HG03520 (cell line): Measurements from ENCODE around the gene MAGEA8.
"Not testable (repeated sequence)": the region's sequence is repeated elsewhere in the genome, so short reads cannot be mapped to it uniquely, and the experiment has no call there.

Experiments
- ATAC-seq: cut with Tn5 transposase; IDR thresholded peaks from one replicate; pipeline ENCODE4 v1.9.1; 2021; ENCODE audit warnings: mild to moderate bottlenecking, moderate library complexity; ENCODE audit not compliant: unreplicated experiment

The MAGEA8 gene

DNA sequence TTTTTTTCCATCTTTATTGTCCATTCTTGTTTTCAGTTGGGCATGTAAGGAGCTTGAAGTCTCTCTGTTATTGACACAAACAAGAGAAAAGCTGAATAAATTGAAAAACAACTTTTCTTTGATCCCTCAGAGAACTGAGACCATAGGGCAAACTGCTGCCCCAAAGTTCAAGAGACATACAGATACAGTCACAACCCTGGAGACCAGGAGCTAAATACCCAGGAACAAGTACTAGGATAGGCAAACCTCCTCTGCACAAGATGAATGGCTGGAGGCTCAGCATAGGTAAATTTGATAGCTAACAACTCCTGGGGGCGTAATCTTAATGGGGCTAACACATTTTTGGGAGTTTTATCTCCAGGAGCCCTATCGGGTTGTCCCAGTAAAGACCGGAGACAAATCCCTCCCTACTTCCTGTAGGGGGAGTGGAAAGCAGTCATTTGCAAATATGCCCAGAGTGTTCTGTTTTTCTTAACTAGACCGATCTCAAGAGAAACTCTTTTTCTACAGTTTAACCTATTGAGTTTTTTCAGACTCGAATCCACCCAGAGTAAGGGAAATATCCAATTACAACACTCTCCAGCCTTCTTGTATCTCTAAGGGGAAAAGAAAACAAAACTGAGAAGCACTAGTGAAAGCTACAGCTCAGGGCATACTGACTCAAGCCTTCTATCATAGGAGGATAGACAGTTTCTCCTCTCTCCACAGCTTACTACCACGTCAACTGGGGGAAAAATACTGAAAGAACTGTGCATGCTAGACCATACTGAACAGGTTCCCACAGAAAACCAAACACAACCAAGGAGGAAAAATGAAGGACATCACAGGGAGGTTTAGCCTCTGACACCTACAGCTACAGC lies 23.1 kb downstream of the MAGEA8 start:
- ATAC-seq = peak; percentile 62

DNA sequence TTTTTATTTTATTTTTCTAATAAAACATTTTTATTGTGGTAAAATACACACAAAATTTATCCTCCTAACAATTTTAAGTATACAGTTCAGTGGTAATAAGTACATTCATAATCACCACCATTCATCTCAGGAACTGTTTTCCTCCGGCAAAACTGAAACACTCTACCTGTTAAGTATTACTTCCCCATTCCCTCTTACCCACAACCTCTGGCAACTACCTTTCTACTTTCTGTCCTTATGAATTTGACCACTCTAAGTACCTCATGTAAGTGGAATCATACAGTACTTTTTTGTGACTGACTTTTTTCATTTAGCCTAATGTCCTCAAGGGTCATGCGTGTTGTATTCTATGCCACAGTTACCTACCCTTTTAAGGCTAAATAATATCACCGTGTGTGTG lies 27.3 kb downstream of the MAGEA8 start:
- no peak for ATAC-seq

DNA sequence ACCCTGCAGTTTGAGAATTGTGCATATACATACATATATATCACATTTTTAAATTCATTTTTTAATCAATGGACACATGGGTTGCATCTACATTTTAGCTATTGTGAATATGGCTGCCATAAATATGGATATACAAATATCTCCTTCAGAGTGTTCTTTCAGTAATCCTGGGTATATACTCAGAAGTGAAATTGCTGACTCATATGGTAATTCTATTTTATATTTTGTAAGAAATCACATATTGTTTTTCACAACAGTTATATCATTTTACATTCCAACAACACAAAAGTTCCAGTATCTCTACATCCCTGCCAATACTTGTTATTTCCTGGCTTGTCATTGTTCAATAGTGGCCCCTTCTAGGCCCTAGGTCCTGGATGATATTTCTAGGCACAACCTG lies 27.7 kb downstream of the MAGEA8 start:
- no peak for ATAC-seq

DNA sequence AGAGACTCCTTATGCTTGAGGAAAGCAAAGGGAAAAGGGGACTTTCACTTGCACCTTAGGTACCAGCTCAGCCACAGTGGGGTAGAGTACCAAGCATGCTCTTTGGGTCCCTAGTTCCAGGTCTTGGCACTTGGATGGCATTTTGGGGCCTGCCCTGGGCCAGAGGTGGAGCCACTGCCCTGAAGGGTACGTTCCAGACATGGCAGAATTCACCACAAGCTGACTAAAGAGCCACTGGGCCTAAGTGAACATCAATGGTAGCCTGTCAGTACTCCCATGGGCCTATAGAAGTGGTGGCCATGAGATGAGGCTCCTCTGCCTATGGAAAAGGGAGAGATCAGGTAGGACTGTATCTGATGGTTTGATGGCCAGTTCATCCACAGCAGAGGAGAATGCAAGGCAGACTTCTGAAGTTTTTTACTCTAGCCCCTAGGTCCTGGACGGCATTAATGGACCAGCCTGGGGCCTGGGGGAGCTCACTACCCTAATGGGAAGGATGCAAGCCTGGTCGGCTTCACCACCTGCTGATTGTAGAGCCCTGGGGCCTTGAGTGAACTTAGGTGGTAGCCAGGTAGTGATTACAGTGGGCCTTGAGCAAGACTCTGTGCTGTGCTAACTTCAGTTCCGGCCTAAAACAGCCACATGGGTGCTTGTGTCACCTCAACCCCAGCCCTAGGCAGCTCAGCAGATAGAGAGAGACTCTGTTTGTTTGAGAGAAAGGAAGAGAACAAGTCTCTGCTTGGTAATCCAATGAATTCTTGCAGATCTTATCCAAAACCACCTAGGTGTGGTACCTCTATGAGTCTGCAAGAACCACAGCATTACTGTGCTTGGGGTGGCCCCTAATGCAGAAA lies 28.6 kb downstream of the MAGEA8 start:
- peak; percentile 44 for ATAC-seq

DNA sequence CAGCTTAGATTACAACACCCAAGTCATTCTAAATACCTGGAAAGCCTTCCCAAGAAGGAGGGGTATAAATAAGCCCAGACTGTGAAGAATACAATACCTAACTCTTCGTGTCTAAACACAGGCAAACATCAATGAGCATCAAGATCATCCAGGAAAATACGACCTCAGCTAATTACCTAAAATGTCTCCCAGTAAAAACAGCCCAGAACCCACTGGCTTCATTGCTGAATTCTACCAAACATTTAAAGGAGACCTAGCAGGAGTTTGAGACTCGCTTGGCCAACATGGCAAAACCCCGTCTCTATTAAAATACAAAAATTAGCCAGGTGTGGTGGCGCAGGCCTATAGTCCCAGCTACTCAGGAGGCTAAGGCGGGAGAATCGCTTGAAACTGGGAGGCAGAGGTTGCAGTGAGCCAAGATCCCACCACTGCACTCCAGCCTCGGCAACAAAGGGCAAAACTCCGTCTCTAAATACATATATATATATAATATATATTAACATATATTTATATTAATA lies 29.3 kb downstream of the MAGEA8 start:
- peak; percentile 26 for ATAC-seq

DNA sequence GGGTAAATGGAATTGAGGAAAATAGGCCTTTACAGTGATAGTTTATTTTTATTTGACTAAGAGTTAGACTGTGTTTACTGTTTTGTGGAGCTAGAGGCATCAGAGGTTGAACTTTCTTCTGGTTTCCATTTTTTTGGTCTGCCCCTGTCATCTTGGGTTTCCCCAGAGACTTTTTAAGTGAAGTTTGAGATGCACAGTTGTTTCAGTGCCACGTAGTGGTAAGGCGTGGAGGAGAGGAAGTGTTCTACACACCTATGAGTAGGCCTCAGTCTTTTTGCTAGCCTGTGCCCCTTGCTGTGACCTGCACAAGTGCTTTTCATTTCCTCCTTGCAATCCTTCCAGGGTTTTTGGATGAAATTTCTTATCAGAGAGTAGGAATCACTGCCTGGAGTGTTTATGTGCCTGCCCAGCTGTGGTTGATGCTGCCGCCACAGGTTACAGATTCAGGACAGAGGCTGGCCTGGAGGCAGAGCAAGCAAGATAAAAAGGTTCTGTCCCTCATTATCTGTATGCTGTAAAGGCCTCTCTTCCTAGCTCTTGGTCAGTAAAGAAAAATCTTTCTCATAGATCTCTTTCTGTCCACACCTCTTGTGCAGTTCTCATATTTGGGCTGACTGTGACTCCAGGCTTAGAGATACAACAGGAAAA lies 35.9 kb downstream of the MAGEA8 start:
- peak; percentile 73 for ATAC-seq

DNA sequence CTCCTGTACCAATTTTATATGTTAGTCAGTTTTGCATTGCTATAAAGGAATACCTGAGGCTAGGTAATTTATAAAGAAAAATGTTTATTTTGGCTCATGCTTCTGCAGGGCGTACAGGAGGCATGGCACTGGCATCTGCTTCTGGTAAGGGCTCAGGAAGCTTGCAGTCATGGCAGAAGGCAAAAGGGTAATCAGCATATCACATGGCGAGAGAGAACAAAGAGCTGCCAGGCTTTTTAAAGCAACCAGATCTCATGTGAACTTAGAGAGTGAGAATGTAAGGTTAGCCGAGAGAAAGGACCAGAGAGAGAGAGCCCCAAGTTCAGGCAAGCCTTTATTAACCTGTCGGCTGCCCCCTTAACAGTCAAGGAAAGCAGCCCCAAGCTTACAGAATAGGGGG lies 42.9 kb downstream of the MAGEA8 start:
- ATAC-seq = not testable (repeated sequence)

DNA sequence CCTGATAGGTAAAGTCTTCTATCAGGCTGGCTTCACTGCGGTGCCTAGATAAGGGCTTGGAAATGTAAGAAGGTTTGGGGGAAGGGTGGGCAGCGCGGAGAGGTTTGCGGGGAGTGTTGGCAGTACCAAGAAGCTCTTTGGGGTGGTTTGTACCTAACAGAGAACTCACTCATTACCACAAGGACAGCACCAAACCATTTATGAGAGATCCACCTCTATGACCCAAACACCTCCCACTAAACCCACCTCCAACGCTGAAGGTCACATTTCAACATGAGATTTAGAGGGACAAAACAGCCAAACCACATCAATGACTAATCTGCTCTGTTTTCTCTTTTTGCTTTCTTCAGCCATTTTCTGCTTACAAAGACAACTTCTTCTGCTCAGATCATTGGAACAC lies 43.5 kb downstream of the MAGEA8 start:
- not testable (repeated sequence) for ATAC-seq

DNA sequence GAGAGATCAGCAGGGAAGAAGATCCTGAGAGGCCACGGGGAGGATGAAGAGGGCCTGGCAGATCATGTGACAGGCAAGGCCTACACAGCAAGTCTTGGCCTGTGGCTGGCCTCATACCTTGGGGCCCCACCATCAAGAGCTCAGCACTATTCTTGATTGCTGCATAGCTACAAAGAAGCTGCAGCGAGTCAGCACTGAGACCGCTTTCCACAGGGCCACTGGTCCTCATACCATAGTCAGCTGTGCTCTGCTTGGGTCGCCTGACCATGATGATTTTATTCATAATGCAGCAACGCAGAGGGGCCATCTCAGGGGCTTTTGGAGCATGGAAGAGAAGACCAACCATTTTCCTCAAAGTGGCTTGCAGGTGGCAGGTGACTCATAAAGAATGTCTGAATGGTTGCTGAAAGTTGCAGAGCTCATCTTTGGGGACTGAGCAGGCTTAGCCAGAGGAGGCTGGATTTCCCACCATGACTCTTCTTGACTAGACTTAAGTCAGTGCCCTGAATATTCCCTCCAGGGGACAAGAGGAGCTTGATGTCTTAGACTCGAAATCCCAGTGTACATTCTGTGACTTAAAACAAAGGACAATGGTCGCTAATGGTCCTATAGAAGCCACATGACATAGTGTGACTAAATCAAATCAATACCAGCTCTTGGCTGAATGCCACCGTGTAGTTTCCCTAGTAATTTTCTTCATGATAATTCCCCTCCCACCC lies 46.4 kb downstream of the MAGEA8 start:
- not testable (repeated sequence) for ATAC-seq

DNA sequence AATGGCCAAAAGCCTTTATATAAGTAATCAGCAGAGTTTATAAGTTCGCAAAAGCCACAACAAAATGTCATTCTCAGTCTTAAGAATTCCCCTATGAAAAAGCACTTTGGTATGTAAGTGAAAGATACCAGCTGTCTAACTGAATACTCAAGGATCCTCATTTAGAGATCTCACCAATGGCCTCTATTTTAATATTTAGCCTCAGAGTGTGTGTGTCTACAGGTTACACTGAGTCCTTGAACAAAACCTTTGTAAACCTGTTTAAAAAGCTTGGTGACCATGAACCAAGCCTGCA lies 46.9 kb downstream of the MAGEA8 start:
- ATAC-seq = not testable (repeated sequence)

DNA sequence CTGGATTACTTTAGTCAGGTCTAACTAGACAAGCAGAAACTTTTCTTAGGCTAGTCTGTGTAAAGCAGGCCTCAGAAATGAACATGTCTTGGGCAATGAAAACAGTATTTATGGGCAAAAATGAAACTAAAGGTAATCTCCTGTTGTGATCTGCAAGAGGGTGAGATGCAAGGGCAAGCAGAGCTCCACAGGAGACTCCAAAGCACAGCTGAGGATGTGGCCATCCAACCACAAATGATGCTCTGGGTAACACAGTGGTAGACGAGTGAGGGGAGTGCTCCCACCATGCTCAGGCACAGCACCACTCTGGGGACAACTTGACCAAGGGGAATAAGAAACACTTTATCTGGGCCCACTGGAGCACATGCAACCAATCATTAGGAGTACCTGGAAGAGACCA lies 47.7 kb downstream of the MAGEA8 start:
- ATAC-seq = not testable (repeated sequence)

DNA sequence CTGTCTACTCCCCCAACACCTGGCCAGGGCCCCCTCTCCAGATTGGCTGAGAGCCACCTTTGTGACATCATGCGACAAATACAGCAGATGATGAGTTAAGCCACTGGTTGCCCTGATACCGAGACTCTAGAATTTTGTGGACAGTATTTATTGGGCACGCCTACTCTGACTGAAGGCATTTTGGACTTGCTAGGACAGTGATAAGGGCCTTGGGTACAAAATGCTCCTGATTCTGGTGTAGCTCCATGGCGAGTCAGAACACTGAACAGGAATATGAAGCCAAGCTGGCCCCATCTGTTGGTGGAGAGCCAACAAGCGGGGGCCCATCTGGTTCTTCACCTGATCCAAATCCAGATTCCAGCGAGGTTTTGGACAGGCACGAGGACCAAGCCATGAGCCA lies 48.4 kb downstream of the MAGEA8 start, which contains the start of gene HSFX4:
TSS of gene HSFX4 (plus strand) at position 174 of the 400 bp plus-strand sequence. CDS start at position 246, 72 bp downstream.
- not testable (repeated sequence) for ATAC-seq

DNA sequence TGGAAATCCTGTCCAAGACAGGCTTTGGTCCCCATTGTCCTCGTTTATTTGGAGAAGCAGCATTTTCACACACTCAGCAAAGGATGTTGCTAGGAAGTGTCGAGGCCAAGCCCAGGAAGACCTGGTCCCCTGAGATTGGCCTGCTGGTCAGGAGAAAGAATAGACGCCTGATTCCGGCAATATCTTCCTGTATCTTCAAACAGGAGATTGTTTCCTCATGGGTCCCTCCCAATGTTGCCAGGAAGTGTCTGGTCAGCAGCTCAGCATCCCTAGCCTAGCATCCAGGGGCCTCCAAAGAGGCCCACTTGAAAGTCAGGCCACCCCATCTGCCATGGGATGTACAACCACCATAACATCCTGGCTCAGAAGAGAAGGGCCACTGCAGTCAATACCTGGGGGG lies 50.4 kb downstream of the MAGEA8 start:
- ATAC-seq = not testable (repeated sequence)

DNA sequence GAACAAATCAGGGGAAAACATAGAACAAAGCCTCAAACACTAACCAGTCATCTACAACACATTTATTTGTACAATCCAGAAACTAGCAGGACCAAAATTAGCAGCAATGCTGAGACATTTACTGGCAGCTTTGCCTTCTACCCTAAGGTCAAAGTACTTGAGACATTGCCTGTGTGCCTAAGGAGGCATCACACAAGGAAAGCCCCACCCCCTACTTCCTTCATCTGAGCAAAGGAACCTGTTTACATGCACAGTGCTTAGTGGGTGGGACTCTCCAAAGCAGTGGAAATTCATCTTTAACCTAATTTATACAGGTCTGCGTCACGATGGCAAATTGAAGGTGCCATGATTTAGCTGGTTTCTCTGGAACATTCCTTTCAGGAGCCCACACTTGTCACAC lies 51.2 kb downstream of the MAGEA8 start:
- ATAC-seq = not testable (repeated sequence)

DNA sequence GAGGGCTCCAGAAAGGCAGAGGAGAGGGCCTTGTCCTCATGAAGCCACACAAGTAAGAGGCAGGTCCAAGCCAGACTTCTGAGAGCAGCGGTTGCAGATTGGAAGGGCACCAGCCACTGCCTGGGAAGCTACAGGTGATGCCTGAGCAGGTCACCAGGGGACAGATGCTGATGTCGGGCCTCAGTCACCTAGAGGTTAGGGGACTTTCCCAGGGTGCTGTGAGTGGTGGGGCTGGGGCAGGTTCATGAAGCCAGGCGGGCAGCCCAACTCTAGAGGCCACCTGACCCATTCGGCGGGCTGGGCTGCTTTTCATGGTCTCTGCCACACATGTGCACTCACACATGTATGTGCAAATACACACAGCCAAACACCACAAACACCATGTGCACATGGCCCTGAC lies 52.0 kb downstream of the MAGEA8 start:
- not testable (repeated sequence) for ATAC-seq

DNA sequence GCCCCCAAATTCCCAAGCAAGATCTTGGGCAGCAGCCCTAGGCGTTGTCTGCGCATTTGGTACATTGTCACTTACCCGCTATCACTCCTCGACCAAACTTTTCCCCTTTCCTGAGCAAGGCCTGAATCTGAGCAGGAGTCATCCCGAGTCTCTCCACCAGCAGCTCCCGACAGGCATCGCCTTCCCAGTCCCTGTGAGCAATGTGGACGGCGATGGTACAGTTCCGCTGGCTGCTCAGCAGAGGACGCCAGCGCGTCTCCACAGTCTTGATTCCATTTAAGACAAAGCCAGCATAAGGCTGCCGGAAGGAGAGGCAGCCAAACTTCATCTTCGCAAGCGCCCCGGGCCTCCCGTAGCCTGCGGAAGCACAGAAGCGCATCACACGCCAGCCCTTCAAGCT lies 52.6 kb downstream of the MAGEA8 start:
- not testable (repeated sequence) for ATAC-seq
